CD4-positive, alpha-beta T cell treated with Interleukin-6 at 100 ng/mL for 8 hours (primary cell): Measurements from ENCODE around the gene PTGES2.
"Not testable (repeated sequence)": the region's sequence is repeated elsewhere in the genome, so short reads cannot be mapped to it uniquely, and the experiment has no call there.

ENCODE experiments used
- DNase-seq: peaks from one replicate; pipeline ENCODE4 v3.0.0-alpha.2; 2020; ENCODE audit warnings: mixed read lengths, low spot score

The PTGES2 gene

DNA sequence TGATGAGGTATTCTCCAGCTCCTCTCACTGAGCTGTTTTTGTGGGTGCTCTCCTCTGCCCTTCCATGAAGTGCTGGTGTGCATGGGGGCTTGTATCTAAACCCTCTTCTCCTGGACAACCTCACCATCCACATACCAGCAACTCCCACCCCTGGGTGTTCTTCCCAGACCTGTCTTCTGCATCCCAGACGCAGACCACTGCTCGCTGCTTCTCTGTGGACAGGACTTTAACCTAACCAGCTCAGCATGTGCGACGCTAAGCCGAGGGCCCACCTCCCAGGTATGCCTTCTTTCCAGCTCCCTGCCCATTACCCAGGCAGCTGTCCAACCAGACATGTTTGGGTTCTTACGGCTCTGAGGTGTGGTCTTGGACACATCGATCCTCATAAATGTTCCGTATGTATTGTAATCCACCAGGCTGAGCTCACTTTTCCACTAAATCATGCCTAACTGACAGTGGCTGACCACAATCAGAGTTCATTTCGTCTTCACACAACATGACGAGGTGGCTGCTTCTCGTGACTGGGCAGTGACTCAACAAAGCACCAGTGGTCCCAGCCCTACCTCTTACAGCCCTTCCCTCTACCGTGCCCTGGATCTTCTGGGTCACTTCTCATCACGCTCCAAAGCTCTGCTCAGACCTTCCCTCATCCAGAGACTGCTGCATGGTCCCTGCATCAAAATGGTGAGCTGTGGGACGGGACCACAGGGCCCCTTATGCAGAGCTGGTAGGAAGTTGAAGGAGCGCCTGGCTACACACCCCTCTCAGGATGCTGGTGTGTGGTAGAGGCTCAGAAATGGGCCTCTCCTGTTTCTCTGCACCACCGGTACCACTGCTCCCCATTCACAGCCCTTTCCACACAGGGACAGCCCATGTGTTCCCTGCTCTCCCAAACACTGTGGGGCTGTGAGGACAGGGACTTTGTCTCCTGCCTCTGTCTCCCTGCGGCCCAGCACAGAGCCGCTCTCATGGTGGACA is 9.6 kb upstream of the PTGES2 start:
- no peak for DNase-seq

DNA sequence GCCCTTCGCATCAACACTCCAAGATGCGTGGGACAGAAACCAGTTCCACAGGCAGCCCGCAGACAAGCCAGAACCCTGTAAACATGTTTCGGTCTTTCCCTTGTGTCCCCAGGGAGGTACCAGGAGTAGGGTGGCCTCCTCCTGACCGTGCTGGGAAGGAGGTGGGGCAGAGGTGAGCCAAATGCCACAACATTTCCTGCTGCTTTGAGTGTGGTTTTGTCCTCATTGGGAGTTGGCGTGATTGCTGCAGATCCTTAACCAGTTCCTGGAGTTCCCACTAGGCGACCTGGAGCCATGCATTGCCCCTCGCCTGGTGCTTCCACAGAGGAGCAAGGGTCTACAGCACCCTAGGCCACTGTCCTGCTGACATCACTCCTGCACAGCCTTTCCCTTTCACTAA is 8.0 kb upstream of the PTGES2 start:
- DNase-seq: not testable (repeated sequence)

DNA sequence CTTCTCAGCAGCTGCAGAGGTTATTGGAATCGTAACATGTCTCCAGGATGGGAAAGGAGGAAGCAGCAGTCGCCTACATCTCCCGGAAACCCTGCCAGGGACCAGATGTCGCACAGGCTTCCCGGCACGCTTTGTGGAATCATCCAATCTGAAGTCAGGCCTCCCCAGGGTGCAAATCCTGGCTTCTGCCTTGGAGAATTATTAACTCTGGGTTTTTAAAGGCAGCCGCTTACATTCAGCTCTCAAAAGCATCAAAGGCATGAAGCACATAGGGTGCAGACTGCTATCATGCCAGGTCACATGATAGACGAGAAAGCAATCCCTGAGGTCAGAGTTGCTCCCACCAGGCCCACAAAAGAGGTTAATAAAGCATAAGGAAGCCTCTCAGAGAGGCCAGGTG is 4.6 kb upstream of the PTGES2 start:
- not testable (repeated sequence) for DNase-seq

DNA sequence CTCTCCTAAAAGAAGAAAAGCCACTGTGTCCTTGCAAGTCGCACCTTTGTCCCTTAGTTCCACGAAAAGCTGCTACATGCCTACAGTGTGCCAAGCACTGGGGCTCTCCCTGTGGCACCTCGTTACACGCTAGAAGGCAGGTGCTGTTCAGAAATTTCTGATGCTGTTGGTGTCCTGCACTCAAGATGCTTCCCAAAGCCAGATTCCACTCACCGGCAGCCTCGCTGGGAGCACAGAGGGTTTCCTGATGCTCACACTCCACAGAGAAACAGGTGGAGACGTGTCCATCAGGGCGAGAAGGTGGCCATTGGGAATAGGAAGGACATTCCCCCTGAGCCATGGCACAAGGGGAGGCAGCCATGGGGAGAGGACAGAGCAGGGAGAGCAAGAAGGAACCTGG is 3.8 kb upstream of the PTGES2 start:
- DNase-seq: not testable (repeated sequence)

DNA sequence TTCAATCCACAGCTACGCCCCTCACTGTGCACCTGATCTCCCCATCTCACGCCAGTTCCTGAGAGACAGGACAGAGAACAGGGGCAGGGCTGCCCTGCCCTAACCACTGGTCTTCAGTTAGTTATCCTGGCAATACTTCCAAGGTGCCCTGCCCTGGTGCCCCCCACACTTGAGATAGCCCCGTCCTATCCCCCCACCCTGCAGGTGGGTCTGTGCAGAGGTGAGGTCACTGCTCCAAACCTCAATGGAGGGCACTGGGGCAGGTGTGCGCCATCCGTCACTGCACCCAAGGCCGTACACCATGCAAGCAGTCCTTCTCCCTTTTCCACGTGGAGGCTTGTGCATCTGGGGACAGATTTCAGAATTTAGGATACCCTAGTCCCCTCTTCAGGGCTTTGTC is 3.1 kb upstream of the PTGES2 start:
- not testable (repeated sequence) for DNase-seq

DNA sequence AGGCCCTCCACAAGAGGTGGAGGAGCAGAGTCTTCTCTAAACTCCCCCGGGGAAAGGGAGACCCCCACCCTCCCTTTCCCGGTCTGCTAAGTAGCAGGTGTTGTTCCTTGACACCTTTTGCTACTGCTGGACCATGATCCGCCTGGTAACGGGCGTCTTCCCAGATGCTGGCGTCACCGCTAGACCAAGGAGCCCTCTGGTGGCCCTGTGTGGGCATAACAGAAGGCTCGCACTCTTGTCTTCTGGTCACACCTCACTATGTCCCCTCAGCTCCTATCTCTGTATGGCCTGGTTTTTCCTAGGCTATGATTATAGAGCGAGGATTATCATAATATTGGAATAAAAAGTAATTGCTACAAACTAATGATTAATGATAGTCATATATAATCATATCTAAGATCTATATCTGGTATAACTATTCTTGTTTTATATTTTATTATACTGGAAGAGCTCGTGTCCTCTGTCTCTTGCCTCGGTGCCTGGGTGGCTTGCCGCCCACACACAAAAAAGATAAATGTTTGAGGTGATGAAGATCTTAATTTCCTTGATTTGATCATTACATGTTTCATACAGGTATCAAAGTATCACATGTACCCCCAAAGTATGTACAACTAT is 2.6 kb upstream of the PTGES2 start:
- not testable (repeated sequence) for DNase-seq

DNA sequence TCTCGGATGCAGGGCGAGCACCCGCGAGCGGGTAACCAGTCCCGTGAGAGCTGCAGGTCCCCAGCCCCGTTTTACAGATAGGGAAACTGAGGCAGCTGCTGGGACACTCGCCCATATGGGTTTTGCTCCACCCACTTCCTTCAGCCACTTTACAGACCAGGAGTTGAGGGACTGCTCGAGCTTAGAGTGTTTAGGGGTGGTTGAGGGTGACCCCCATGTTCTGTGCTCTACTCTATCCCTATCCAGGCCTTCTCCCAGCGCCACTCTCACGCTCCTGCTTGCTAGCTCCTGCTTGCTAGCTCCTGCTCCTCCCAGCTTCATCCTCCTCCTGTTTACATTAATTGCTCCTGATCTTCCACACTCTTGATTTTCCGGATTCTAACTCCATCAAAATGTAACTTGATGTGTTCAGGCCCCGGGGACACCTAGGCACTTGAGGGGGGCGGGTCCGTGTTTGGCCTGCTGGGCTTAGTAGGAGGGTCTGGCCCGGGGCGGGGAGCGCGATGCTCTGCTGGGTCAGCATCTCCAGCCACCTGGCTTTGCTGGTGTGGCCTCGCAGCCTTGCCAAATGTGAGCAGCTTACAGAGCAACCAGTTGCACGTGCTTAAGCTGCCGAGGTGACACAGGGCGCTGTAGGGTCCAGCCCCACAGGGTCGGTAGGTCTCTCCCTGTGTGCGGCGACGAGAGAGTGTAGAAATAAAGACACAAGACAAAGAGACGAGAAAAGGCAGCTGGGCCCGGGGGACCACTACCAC is 1.5 kb upstream of the PTGES2 start:
- DNase-seq: no peak

DNA sequence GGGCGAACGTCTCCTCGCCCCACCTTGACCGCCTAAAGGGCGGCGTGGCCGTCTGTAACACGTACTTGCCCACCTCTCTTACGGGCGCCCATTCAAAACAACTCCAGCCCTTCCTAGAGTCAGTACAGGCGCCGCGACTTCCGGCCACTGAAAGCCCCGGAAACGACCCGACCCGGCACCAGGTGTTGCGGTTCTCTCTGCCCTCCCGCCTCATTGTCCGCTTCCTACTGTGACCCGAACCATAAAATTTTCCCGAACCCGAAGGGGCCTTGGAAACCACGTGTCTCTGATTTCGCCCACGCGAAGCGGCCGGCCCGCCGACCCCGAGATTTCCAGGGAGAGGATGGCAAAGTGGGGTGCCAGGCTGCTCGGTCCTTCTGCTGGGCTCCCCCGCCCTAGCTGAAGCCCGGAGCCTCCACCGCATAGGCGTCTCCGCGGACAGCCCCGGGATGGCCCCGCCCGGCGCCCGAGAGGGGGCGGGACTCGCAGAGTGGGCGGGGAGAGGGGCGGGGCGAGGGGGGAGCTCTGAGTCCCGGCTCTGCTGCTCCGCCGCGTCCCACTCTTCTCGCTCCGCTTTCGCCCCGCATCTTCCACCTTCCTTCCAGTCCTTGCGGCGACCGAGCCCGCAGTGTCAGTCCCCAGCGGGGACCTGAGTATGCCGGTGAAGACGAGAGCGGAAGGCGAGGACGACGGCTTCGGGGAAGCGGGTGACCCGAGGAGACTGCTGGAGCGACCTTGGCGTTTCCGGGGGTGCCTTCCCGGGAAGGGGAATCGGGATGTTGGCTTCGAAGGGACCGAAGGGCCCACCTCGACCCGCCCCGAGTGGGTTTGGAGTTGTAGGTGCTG is 684 bp upstream of the PTGES2 start:
- DNase-seq: peak; percentile 86

DNA sequence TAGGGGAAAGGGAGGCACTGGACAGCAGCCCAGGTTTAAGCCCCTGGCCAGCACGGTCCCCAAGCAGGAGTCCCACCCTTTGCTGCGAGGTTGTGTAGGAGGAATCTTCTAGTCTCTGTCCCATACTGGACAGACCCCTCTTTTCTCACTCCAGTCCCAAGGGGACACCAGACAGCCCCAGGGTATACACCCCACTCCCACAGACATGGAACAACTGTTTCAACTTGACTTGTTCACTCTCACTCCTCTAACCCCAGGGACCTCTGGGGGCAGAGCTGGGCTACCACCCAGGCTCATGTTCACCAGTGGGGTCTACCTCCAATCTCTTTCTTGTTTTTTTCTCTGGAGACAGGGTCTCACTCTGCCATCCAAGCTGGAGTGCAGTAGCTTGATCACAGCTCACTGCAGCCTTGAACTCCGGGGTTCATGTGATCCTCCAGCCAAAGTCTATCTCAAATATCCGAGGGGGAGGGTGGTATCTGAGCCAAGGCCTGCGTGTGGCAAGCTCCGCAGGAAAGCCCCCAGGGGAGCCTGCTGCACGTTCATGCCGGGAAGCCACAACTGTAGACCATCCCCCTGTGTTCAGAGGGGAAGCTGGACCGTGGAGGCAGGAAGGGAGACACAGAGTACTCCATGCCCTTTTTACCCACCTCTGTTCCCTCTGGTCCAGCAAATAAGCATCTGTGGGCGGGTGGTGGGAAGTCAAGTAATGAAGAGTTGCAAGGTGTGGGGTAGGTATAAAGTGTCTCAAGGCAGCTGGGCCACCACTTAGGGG is 1.8 kb downstream of the PTGES2 start:
- no peak for DNase-seq

DNA sequence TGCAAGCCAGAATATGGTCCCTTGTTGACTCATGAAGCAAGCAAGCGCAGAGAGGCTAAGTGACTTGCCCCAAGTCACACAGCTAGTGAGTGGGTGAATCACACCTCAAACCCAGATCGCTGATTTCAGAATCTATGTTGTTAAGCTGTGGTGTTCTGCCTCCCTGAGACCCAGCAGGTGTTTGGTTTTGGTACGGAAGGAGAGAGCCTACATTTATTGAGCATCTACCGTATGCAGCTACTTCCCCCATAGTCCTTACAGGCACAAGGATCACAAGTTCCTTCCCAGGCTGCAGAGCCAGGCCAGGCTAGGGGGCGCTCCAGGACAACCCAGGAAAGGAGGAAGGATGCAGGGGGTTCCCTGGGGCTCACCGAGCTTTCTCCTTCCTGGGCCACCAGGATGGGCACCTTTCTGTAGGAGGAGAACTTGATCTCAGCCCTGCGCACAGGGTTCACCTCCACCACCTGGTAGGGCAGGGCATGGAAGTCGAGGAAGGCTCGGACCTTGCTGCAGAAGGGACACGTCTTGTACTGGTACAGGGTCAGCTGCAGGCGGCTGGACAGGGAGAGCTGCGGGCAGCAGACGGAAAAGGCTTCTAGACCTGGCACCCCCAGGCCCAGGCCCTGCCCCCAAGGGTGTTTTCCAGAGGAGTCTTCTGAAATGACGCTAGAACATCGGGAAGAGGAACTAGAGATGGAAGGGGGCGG is 2.5 kb downstream of the PTGES2 start:
- DNase-seq: peak; percentile 25

DNA sequence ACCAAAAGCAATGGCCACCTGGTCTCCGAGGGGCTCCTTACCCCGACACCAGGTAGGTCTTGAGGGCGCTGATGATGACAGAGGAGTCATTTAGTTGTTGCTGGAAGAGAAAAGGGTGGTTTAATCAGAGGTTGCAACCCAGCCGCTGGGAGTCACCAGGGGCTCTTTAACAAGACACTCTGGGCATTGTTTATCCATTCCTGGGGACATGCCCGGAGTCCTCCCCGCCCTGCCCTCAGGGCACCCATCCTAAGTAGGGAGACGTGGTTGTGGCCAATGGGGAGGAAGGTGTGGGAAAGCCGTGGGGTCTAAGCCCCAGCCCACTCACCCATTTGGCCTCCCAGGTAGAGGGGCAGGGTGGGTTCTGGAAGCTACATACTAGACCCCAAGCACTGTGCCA is 3.1 kb downstream of the PTGES2 start:
- DNase-seq: no peak

DNA sequence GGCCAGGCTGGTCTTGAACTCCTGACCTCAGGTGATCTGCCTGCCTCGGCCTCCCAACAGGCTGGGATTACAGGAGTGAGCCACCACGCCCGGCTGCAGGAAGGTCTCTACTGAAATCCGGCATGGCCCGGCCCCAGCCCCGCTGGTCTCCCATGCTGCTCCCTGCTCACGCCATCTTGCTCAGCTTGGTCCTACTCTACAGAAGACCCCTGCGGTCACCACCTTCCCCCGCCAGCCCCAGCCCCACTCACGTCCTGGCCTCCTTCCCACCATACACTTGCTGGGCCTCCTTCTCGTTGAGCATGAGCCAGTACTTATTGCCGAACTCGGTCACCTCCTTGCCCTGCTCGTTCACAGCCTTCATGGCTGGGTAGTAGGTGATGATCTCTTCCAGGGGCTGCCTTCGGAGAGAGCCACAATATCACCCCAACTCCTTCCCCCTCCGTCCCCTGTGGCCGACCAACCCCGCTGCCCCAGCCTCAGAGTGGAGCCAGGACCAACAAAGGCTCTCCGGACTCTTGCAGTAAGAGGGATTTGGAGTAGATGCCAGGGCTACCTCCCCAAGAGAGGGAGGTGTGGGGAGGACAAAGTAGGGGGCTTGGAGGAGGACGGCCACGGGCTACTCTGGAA is 4.0 kb downstream of the PTGES2 start:
- no peak for DNase-seq

DNA sequence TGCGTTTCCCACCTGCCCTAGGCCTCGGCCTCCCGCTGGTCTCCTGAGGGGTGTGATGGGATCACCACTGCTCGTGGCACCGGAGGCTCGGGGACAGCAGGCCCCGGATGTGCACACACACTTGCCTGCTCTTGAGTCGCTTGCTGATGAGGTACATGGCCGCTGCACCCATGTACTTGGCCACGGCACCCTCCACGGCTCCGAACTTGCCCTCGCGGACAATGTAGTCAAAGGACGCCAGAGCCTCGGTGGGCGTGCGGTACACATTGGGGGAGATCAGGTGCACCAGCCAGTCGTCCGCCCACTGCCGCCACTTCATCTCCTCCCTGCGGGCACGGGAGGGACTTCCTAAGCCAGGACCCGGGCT is 4.7 kb downstream of the PTGES2 start:
- no peak for DNase-seq

DNA sequence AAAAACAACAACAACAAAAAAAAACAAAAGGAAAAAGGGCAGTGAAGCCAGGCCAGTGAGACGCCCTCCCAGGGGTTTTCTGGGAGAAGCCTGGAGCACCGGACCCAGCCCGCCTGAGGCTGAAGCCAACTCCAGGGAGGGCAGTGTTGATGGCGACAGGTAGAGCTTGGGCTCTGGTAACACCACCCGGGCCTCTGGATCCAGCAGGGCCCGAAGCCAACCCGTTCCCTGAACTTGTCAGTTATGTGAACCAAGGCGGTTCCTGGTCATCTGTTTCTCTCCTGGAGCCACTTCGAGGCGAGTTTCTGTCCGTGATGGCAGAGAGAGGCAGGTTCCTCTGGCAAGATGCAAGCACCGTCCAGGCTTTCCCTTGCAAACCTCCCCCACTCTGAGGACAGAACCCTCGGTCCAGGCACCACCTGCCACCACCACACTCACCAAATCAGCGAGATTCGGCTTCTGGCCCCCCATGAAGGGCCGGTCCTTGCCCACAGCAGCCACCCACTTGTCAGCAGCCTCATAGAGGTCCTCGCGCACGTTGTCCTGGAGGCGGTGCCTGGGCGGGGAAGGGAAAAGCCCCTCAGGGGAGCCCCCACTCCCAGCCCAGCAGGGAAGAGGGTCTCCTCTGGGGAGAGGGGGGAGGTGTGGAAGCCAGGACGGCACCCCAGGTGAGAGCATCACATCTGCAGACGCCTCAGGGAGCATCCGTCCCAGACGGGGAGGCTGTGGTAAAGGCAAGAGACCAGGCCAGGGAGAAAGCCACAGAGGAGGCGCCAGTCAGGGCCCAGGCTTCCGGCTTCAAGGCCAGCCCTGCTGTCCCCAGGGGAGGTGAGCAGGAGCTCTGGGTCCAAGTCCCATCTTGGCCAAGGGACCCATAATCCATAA is 5.4 kb downstream of the PTGES2 start:
- no peak for DNase-seq

DNA sequence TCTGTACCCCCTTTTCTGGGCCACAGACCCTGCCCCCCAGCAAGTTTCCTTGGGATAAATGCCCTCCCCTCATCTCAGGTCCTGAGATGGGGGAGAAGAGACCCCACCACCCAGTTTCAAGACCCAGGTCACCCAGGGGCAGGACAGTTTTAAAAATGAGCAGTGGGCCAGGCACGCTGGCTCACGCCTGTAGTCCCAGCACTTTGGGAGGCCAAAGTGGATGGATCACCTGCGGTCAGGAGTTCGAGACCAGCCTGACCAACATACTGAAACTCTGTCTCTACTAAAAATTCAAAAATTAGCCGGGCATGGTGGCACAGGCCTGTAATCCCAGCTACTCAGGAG is 6.1 kb downstream of the PTGES2 start:
- DNase-seq: no peak

DNA sequence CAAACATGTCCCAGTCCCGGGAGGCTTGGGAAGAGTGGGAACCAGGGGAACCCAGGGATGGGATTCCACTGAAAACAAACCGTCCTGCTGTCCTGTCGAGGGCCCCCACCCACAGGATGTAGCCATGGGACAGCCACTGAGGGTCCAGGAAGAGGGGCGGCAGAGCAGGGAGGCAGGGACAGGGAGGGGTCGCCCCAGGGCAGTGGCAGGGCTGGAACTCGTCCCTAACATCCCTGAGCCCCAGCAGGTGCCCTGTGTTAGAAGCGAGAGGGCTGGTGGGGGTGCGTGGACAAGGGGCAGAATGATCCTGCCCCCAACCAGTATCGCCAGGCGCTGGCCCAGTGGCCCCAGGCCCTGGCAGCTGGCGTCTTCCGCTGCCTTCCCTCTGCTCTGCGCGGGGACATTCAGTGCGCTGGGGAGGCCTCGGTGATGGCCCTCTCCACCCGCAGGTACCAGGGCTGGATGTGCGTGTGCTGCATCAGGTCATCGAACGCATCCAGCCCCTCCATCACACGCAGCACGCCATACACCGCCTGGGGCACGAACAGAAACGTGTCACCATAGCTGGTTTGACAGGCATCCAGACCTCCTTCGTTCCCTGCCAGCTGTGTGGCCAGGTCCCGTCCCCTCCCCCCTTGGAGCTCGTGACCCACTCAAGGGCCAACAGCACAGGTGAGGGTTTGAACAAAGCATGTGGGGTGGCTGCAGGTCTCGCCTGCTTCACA is 6.6 kb downstream of the PTGES2 start:
- DNase-seq: no peak

DNA sequence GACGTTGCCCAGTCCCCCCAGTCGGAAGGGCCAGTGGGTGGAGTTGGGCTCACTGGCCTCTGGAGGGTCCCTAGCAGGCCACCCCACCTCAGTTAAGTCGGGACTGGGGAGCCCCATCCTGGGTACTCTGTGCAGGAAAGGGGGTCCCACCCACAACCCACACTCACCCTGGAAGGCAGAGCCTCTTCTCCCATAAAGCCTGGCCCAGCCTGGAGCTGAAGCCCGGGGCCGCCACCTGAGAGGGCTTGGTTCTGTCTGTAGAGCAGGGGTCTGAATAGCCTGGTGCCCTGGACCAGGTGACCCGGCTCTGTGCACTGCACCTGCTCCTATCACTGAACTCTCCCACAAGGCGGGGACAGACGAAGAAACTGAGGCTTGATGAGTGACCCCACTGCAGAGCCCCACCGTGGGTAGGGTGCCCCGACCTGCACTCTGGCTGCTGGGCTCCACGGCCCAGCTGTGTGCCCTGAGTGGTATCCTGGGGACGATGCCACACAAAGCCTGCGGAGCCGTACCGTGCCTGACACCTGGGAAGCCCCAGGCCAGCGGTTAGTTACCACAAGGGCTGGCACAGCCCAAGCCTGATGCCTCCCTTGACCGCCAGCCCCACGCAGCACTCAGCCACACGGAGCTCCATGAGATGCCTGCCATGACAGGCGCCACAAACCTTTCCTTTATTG is 7.3 kb downstream of the PTGES2 start:
- DNase-seq: no peak
